Hepatocyte (in vitro differentiated cells): ENCODE data around the gene OPRL1.

Experiments used
- EZH2 ChIP-seq: fragments of 200-600 bp; sonication (generic); IDR thresholded peaks from 2 replicates; pipeline ENCODE4 v1.6.1; 2016; ENCODE audit warnings: antibody characterized with exemption, mild to moderate bottlenecking, borderline replicate concordance
- EZH2phosphoT487 ChIP-seq: fragments of 200-600 bp; sonication (generic); IDR thresholded peaks from one replicate; pipeline ENCODE4 v1.6.1; 2018; ENCODE audit warnings: antibody characterized with exemption, mild to moderate bottlenecking, low read depth, moderate library complexity; ENCODE audit not compliant: unreplicated experiment, severe bottlenecking
- TF ChIP-seq, protein P1 (sequence below): fragments of 200-600 bp; sonication (generic); IDR thresholded peaks from 2 replicates; pipeline ENCODE4 v1.5.1; 2016; ENCODE audit warnings: antibody characterized with exemption, mild to moderate bottlenecking; ENCODE audit not compliant: poor library complexity

DNA sequence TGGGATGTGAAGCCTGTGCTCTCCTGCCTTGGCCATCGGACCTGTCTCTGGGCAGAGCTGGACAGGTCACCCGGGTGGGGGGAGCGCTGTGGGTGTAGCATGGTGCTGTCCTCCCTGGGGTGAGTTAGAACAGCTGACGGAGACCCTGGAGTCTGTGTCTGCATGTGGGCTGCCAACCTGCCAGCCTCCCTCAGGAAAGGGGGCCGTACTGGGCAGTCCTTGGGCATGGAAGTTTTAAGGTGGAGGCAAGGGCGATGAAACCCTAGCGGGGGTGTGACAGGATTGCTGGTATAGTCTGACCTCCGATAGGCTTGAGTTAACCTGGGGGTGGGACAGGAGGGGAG is 32.9 kb upstream of the OPRL1 start:
- TF ChIP-seq, protein P1, sequence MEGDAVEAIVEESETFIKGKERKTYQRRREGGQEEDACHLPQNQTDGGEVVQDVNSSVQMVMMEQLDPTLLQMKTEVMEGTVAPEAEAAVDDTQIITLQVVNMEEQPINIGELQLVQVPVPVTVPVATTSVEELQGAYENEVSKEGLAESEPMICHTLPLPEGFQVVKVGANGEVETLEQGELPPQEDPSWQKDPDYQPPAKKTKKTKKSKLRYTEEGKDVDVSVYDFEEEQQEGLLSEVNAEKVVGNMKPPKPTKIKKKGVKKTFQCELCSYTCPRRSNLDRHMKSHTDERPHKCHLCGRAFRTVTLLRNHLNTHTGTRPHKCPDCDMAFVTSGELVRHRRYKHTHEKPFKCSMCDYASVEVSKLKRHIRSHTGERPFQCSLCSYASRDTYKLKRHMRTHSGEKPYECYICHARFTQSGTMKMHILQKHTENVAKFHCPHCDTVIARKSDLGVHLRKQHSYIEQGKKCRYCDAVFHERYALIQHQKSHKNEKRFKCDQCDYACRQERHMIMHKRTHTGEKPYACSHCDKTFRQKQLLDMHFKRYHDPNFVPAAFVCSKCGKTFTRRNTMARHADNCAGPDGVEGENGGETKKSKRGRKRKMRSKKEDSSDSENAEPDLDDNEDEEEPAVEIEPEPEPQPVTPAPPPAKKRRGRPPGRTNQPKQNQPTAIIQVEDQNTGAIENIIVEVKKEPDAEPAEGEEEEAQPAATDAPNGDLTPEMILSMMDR: no peak
- no peak for TF ChIP-seq EZH2
- no peak for TF ChIP-seq EZH2phosphoT487
